HT-29 (cell line): Measurements from ENCODE around the gene MMD. TPM values are rescaled to one million over a fixed set of nuclear protein-coding genes. Genes with fewer than 3 reads are reported as not detected.

ENCODE experiments used
- DNase-seq: peaks from one replicate; pipeline ENCODE4 v3.0.0-alpha.2; 2015; ENCODE audit warnings: low spot score
- total RNA-seq: library from RNA; depleted of rRNA; stranded (reverse); fragments of >200 nt; shearing (Covaris generic); gene quantifications from 2 replicates; pipeline ENCODE4 v1.2.3, GENCODE V29; 2014; rRNA removed

MMD gene
- total RNA-seq, 1 experiment from 2014 or later: 20.2 TPM

DNA sequence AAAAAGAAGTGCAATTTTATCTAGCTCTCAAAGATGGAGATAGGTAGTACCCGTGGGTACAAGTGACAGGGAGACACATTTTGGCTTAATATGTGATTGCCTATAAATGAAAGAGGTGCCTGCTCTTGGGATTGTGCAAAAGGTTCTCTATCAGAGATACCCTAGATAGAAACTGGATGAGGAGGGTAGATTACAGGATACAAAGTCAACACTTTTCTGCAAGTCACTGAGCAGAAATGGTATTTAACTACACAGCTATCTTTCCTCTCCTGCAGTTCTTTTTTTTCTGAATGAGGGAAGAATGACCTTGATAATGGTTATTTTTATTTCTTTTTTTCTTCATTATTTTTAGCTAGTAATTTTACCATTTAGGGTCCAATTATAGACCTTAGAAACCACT, 67.6 kb downstream of the MMD start:
- DNase-seq: no peak

DNA sequence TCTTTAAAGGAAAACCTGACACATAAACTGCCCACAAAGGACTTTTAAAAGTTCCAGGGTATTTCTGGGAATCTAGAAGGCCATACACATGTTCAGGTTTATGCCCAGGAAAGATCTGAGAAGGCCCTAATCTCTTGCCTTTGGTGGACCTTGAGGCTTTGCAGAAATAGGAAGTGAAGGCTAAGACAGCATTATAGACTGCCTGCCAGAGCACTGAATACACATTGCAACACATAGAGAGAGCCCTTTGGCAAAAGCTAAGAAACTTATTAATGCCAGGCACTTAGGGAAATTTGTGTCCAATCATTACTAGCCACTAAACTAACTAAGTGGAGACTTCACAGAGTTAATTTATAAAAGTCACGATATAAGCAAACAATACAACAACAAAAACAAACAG, 70.4 kb downstream of the MMD start:
- DNase-seq: no peak

DNA sequence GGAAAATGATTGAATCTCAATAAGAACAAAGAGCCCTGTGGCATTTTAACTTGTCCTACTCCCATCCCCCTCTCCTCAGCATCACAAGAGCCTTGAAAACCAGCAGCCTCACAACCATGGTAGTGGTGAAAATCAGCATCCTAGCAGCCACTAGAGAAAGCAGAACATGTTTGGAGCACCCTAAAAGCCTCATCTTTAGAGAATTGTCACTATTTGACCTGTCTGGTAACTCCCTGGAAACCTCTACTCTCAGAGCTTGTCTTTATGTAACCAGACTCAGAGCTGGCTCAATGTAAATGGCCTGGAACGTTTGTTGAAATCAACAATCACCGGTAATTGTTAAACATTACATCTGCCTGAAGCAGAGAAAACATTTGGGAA, 70.8 kb downstream of the MMD start:
- no peak for DNase-seq

DNA sequence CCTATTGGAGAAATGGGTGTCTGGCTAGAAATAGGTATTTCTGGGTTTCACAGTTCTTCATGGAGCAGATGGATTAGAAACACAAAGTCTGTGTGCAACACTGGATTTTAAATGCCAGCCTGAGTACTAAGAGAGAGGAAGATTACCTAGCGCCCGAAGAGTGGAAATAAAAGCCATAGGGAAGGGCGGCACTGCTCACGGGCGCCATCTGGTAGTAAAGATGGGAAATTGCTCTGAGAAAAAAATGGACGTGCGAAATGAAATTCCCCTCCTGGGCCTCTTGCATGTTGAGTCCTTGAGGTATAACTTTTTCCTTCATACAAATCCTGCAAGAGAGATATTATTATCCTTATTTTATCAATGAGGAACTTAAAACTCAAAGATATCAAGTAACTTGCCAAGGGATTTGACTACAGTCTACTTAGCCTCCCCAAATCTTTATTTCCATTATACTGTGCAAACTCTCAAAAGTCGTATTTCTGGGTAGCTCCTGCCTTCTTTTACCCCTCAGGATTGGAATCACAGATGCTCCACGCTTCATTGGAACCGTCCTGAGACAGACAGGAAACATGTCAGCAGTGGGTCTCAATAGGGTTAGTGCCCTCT, 72.8 kb downstream of the MMD start:
- DNase-seq: peak; percentile 81

DNA sequence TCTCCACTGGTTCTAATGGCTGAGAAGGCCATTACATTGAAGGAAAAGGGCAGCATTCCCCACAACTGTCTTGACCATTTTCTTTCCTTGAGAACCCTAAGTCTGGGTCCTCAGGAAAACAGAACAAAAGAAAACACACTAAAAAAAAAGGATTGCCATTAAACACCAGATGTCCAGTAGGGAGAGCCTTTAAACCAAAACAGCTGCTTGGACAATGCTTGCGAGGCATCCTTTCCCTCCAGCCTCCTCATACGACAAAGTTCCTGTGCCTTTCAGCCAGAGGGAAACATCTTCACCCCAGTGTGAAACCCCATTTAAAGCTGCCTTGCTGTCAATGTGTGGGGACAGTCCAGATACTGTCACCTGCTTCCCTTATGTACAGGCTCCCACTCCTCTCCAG, 74.3 kb downstream of the MMD start:
- DNase-seq: no peak

DNA sequence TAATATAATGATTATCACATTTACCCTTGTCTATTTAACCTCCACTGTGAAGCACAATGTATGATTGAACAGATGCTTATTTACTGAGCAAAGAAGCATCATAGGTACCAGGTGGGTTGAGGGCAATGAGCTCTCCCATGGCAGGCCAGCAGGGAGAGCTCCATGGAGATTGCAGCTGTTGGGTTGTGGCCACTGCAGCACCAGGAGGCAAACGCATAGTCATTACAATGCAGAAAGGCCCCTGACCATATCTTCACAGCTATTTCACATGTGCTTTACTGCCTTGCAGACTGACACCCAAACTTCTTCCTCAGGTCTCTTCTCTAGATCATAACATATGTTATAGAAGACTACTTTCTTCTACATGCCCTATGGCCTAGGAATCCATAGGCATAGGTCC, 75.0 kb downstream of the MMD start:
- DNase-seq: no peak

DNA sequence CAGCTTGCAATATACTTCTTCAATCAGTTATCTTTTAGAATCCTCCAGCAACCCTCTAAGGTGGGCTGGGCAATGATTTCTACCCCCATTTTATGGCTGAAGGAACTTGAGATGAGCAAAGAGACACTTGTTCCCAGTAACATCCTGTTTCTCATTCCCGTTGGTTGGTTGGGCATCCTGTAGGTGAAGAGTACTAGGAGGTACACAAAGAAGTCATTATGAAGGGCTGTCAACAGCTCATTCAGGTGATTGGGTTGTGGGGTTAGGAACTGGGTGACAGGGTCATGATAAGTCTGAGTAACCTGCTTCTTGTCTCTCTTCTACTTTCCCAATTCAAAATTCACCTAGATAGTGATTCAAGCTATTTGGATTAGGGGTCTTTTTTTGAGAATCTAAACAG, 76.5 kb downstream of the MMD start:
- DNase-seq: no peak

DNA sequence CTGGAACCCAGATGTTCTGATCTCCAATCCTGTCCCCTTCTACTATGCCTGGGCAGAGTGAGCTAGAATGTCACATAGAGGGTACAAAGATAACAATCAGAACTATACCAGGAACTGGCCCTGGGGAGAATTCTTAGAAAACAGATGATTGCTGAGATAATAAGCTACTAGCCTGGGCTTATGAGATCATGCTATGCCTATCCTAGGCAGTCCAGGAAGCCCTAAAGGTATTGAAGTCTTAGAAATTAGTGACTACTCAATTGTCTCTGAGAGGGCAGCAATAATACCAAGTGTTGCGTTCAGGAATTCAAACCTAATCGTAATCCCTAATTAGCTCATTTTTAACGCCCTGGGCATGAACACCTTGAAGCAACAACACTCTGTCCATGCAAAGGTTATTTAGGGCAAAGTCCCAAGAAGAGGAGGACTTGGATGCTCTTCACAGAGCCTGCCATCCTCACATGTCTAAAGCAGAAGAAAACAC, 77.1 kb downstream of the MMD start:
- DNase-seq: no peak

DNA sequence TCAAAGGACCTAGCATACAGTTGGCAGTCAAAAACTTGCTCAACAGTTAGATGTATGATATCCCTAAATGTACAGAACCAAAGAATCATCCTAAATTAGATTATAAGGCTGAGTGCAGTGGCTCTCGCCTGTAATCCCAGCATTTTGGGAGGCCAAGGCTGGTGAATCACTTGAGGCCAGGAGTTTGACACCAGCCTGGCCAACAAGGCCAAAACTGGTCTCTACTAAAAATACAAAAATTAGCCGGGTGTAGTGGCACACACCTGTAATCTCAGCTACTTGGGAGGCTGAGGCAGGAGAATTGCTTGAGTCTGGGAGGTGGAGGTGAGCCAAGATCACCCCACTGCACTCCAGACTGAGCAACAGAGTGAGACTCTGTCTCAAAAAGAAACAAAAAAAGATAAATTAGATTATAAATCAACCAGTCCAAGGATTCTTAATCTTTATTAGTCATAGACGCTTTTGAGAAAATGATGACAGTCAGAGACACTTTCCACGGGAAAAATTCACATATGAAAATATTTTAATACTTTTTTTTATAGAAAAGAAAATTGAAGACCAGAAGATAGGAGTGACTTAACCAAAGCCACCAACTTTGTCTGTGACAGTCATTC, 77.6 kb downstream of the MMD start:
- DNase-seq: no peak

DNA sequence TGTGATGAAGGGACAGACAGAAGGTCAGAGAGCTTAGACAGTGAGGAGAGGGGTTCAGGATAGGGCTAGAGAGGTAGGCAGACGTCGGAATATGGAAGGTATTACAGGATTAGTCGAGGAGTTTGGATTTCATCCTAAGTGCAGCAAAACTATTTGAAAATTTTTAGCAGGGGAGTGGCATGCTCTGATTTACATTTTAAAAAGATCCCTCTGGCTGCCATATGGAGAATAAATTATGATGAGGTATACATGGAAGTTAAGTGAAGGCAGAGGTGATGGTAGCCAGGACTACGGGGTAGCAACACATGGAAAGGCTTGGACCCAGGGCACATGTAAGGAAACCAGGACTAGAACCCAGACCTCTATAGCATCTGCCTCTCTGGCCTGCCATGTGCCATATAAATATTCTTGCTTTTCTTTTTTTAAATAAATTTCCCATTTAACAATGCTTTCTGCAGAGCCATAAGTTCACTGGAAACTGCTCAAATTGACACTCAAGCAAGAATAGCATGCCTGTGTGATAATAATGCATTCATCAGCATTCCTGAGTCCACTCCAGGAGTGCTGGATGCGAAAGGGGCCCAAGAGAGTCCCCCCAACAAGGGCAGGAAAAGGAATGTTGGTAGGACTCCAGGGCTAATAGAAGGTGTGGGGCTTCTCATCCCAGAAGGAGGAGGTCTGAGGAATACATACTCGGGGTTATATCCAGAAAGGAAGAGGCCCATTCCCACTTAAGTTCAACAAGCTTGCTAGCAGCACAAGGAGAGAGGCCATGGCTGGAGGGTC, 78.6 kb downstream of the MMD start:
- DNase-seq: no peak

Other genes starting within 250 kb of the MMD start
- gene HLF, start 156.9 kb downstream of the MMD start, total RNA-seq: 0.05 and 0.08 TPM in 2 replicates
- 0.29 TPM in 1 of 2 replicates, not detected in the other for gene SMIM36, start 89.6 kb upstream of the MMD start, total RNA-seq